ENCODE data around the gene TAOK1.

DNA sequence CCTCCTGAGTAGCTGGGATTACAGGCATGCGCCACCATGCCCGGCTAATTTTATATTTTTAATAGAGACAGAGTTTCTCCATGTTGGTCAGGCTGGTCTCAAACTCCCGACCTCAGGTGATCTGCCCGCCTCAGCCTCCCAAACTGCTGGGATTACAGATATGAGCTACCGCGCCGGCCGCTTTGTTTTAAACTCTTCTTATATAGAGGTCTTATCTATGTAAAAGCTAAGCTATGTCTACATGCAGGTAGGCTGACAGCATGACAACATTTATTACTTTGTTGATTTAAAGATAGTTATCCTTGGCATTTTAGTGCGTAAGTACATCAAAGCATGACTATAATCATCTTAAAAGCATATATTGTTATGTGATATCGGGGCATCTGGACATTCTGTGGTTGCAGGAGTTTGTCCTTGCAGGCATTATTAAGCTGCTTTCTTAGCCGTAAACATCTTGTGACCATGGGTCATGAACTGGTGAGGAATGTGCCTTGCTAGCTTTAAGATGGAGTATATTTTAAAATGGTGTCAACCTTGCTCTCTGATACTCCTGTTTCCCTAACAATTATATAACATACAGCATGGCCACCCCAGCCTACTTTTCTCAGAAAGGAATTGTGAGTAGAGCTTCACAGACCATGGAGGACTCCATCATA lies 45.8 kb upstream of the TAOK1 start:
- TF ChIP-seq POLR2AphosphoS5 (IDR thresholded peaks at IDR 0.05): no peak
- TF ChIP-seq, protein P1, sequence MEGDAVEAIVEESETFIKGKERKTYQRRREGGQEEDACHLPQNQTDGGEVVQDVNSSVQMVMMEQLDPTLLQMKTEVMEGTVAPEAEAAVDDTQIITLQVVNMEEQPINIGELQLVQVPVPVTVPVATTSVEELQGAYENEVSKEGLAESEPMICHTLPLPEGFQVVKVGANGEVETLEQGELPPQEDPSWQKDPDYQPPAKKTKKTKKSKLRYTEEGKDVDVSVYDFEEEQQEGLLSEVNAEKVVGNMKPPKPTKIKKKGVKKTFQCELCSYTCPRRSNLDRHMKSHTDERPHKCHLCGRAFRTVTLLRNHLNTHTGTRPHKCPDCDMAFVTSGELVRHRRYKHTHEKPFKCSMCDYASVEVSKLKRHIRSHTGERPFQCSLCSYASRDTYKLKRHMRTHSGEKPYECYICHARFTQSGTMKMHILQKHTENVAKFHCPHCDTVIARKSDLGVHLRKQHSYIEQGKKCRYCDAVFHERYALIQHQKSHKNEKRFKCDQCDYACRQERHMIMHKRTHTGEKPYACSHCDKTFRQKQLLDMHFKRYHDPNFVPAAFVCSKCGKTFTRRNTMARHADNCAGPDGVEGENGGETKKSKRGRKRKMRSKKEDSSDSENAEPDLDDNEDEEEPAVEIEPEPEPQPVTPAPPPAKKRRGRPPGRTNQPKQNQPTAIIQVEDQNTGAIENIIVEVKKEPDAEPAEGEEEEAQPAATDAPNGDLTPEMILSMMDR (IDR thresholded peaks at IDR 0.05): no peak
- no peak for TF ChIP-seq POLR2A (IDR thresholded peaks at IDR 0.05)
- TF ChIP-seq EP300 (IDR thresholded peaks at IDR 0.05; ENCODE audit: low read depth): no peak
